DMS79 (cell line): ENCODE measurements around the gene STX11.

Experiments
- DNase-seq: peaks from one replicate; lab custom pipeline; 2025; lab: John Stamatoyannopoulos, UW

Gene STX11

DNA sequence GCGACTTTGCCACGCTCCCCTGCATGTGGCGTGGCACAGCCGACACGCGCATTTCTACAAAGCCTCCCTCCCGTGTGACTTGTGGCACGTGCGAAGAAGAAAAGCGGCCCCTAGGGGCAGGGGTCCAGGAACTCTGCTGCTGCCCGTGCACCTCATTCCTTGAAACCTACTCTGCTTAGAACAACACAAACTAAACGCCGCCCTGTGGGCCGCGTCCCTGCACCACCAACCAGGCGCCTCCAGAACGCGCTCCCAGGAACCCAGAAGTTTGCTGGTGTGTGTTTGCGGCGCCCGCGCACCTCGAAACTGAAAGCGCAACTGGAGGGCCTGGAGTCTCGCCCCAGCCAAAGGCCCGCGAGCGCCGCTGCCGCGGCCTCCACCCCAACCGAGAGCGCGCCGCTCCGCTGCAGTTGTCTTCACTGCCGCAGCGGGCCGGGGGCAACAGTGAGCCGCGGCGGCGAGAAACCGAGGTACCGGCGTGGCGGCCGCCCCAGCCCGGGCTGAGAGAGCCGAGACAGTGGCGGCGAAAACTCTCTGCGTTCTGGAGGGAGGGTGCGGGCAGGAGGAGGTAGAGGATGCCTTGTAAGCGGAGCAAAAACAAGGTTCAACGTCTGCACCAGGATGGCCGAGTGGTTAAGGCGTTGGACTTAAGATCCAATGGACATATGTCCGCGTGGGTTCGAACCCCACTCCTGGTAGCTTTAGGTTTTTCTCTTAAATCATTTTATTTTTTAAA is 65.8 kb downstream of the STX11 start:
- peak; percentile 89 for DNase-seq

- DNase-seq: no peak
These were observed 66.4 kb downstream of the STX11 start for GRCh38 chr6:144216668-144217218.

GRCh38 chr6:144217264-144217663 is 66.9 kb downstream of the STX11 start:
- DNase-seq: no peak

DNA sequence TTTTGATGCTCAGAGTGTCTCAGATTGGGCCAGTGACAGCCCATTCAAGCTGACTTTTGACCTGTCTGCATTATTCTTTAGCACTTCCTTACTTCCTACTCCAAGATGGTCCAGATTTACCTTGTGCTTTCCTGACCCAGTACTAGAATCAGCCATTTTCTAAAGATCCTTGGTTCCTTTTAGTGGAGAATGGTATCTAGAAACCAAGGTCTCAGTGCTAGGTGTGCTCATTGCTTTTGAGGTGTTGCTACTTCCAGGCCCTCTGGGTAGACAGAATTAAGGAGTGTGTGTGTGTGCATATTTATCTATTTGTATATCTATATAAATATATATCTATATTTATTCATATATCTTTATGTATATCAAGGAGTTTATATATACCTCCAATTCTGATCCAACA is 67.5 kb downstream of the STX11 start:
- no peak for DNase-seq

- no peak for DNase-seq
These were observed 68.9 kb downstream of the STX11 start for GRCh38 chr6:144219056-144219685.

DNA sequence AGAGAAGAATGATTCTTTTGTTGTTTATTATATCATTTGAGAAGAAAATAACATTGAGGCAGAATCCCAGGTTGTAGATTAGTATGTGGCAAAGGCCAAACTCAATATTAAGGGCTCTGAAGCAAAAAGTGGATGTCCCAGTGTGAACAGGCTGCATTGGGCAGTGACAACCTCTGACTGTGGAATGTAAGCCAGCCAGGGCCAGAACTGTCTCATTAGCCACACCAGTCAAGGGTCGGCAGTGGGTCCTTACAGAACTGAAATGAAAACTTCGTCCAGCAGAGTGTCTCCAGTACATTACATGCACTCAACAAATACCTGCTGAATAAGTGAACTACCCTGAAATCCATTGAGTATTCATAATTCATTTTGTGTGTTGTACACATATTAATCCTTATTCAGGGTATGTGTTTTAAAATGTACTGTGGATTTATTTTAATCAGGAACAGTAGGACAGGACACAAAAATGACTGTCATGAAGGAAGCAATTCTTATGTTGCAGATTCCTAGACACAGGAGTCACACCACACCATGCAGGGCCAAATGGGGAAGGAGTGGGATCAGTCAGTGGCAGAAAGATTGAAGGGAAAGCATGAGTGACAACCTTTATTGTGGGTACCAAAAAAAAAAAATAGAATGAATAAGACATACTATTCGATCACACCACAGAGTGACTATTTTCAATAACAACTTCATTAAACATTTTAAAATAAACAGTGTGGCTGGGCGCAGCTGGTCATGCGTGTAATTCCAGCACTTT is 69.9 kb downstream of the STX11 start:
- no peak for DNase-seq

GRCh38 chr6:144223686-144224085 is 73.4 kb downstream of the STX11 start:
- DNase-seq: no peak

- DNase-seq: no peak
These were observed 81.4 kb downstream of the STX11 start for GRCh38 chr6:144231721-144232120.

DNA sequence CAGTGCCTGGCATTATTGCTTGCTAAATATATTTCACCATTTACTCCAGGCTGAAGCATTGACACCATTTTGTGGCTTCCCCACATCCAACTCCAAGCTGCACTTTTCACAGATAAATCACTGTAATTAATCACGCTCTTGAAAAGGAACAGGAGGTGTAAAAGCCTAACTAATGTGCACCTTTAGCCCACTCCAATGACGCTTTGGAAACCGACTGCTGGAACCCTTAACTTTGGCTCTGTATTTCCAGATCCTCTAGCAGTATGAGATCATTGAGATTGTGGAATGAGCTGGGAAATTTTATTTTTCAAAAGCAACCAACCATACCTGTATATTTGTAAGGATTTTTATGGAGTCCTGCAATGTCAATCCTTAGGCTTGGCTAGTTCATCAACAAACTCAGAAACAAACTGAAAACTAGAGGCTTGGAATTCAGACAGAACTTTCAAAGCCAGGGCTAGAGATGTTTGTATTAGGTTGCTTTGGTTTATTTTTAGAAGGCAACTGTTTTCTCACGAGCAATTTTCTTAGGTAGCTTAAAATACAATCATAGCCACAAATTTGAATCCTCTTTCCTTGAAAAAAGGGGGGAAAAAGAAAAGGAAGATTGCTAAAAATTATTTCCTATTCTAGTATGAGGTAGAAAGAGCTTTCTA is 82.0 kb downstream of the STX11 start:
- no peak for DNase-seq

GRCh38 chr6:144232832-144233230 is 82.5 kb downstream of the STX11 start:
- no peak for DNase-seq

DNA sequence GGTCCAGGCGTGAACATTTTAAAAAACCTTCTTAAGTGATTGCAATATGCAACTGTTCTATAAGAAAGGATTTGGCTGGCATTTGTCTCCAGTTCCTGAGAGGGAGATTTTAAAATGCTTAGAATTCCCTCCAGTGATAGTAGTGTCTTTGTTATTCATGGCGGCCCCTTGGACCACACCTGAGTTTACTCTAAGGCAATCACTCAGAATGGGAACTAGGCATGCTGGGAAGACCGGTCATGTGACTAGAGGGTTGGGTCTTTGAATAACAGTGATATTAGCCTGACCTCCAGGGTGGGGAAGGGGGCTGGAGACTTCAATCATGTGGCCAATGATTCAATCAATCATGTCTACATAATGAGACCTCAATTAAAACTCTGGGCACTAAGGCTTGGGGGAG is 84.1 kb downstream of the STX11 start:
- DNase-seq: no peak

DNA sequence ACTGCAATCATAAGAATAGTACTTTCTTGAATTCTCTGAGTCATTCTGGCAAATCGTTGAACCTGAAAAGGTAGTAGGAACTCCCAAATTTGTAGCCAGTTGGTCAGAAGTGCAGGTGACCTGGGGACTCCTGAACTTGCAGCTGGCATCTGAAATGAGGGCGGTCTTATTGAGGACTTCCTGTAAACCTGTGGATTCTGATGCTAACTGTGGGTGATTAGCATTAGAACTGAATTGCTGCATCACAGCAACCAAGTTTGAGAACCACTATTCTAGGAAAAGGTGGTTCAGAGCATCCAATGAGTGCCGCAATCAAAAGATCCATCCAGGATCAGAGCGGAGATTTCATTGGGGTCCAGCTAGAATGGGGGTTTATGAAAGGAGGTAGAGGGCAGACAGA is 84.6 kb downstream of the STX11 start:
- DNase-seq: no peak
